T-cell (primary cell): Measurements from ENCODE around the gene ABCB1. TPM values are rescaled to one million over a fixed set of nuclear protein-coding genes. Genes with fewer than 3 reads are reported as not detected.

ENCODE experiments used
- ATAC-seq, 4 experiments: fragments of 200-7000 bp in 3 of 4; fragments of 150-1000 bp in 1 of 4; cut with Tn5 transposase; replicated peaks in 1 of 4; 1 replicate in 3 of 4; 2 replicates in 1 of 4; pipeline ENCODE4 v1.10.0; 2021; ENCODE audit warnings: moderate library complexity in 3 of 4, mild to moderate bottlenecking in 2 of 4, moderate number of reproducible peaks in 1 of 4
- CTCF ChIA-PET, 2 donors: fragments of 300-600 bp; sonication (Branson Sonifier 250); formaldehyde crosslinking; loops; one replicate each; lab custom pipeline; 2022; ENCODE audit warnings: antibody characterized with exemption in 2 of 2; lab: Charles Lee
- POLR2A ChIA-PET, 2 donors: fragments of 300-600 bp; sonication (Branson Sonifier 250); formaldehyde crosslinking; loops; one replicate each; lab custom pipeline; 2022; ENCODE audit warnings: antibody characterized with exemption in 2 of 2; lab: Charles Lee
- DNase-seq, 35 experiments: peaks; one replicate each; pipeline versions ENCODE4 v3.0.0 to v3.0.0-alpha.2; 2013 to 2023
- H3K27ac ChIP-seq: one replicate; pipeline ENCODE4 v1.5.1; 2013; ENCODE audit warnings: low read length
- H3K27me3 ChIP-seq, 2 experiments: replicated peaks in 1 of 2; 1 replicate in 1 of 2; 2 replicates in 1 of 2; pipeline versions ENCODE4 v1.6.1 to v1.7.0; 2013; ENCODE audit warnings: low read length in 1 of 2, mixed read lengths in 1 of 2; ENCODE audit not compliant: control insufficient read depth in 2 of 2, insufficient read depth in 2 of 2; ENCODE audit errors: extremely low read depth in 1 of 2
- H3K36me3 ChIP-seq, 2 donors: 1 replicate in 1 of 2; 2 replicates in 1 of 2; pipeline versions ENCODE4 v1.6.1 to v1.7.0; 2013; ENCODE audit warnings: low read length in 1 of 2; ENCODE audit not compliant: control insufficient read depth in 2 of 2, insufficient read depth in 1 of 2; ENCODE audit errors: extremely low read depth in 1 of 2
- H3K4me1 ChIP-seq, 2 experiments: 1 replicate in 1 of 2; 2 replicates in 1 of 2; pipeline versions ENCODE4 v1.6.1 to v1.7.0; 2013; ENCODE audit warnings: low read length in 2 of 2, mixed read lengths in 1 of 2; ENCODE audit not compliant: insufficient read depth in 2 of 2, control insufficient read depth in 1 of 2; ENCODE audit errors: extremely low read depth in 1 of 2
- H3K4me3 ChIP-seq, 2 donors: 1 replicate in 1 of 2; 2 replicates in 1 of 2; pipeline versions ENCODE4 v1.5.1 to v1.7.0; 2013; ENCODE audit warnings: mild to moderate bottlenecking in 2 of 2, low read length in 1 of 2, moderate library complexity in 1 of 2; ENCODE audit not compliant: control insufficient read depth in 1 of 2; ENCODE audit errors: extremely low read depth in 1 of 2
- H3K9me3 ChIP-seq: 2 replicates; pipeline ENCODE4 v1.7.0; 2013
- H3K27ac Mint-ChIP-seq, 2 donors: one replicate each; pipeline ENCODE4 v1.8.0; 2020 to 2021; ENCODE audit warnings: mild to moderate bottlenecking in 2 of 2, mixed read lengths in 2 of 2
- H3K27me3 Mint-ChIP-seq, 2 donors: one replicate each; pipeline ENCODE4 v1.8.0; 2021 to 2022; ENCODE audit warnings: mixed read lengths in 2 of 2
- H3K36me3 Mint-ChIP-seq: one replicate; pipeline ENCODE4 v1.8.0; 2021; ENCODE audit warnings: mixed read lengths
- H3K4me1 Mint-ChIP-seq, 3 donors: one replicate each; pipeline ENCODE4 v1.8.0; 2020 to 2022; ENCODE audit warnings: mixed read lengths in 3 of 3, mild to moderate bottlenecking in 1 of 3
- H3K4me3 Mint-ChIP-seq, 3 donors: one replicate each; pipeline ENCODE4 v1.8.0; 2020 to 2022; ENCODE audit warnings: mild to moderate bottlenecking in 3 of 3, mixed read lengths in 3 of 3, moderate library complexity in 3 of 3
- H3K9me3 Mint-ChIP-seq, 3 donors: one replicate each; pipeline ENCODE4 v1.8.0; 2020 to 2022; ENCODE audit warnings: mixed read lengths in 3 of 3
- WGBS: methylation state at CpG from one replicate; pipeline ENCODE4 v1.1.5; 2013; ENCODE audit warnings: missing lambda C conversion rate; ENCODE audit not compliant: insufficient coverage; 5-methylcytosine and 5-hydroxymethylcytosine counted together
- total RNA-seq, 35 experiments: library from RNA in 6 of 35; stranded (reverse) in 6 of 35; fragments of 120-200 nt in 1 of 35; gene quantifications; one replicate each; pipeline versions ENCODE4 v1.2.1 to v1.2.4 and lab custom pipeline; 2013 to 2026

Gene ABCB1
- total RNA-seq, 5 donors from 2014 or later (not counting 1 experiment from before 2014, with no cell fraction given) = 12.8 to 46.4 (median 25.2) TPM

DNA sequence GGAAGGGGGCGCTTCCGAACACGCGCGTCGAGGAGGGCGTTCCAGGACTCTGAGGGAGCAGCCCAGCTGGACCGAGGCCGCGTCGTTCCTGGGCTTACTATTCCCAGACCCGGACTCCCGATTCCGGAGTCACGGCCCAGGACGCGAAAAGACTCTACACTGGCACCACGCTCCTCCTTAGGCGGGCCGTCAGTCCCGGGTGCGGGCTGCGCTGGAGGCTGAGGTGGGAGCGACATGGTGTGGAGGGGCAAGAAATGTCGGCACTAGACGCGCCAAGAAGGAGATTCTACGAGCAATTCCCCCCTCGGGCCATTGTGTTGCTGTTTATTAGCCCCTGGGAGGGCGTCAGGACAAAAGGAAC is 26.9 kb upstream of the ABCB1 start:
- peaks cover 4 to 19% of the 10 kb centered on the region in 2 experiments for H3K27me3 ChIP-seq
- Mint-ChIP-seq H3K4me1 (peaks cover 11 to 14% (median 12%) of the 10 kb centered on the region in 3 donors), H3K27ac (no peak overlapping the region), H3K9me3 (no peaks in the 10 kb centered on the region), H3K4me3 (peak overlapping the region; percentile 76 to 89 (median 81)), H3K36me3 (no peaks in the 10 kb centered on the region), H3K27me3 (peaks cover 4 to 15% of the 10 kb centered on the region in 2 donors)
- CTCF ChIA-PET = interaction anchor here in 1 of 2 donors (1.3 kb wide), 1 partner anchor 27 kb away, joined by 3 read pairs; the partner anchor contains the start of gene ABCB1
- WGBS = 1% methylated on average over 28 of the region's 30 CpGs
- H3K4me1 ChIP-seq = peaks cover 3 to 17% of the 10 kb centered on the region in 2 experiments
- DNase-seq = peak in 5 of 35 experiments; percentile 1 to 16 (median 4)
- POLR2A ChIA-PET = no interaction called here
- H3K4me3 ChIP-seq = peak overlapping the region; percentile 73 to 90
- H3K27ac ChIP-seq = no peak overlapping the region
- H3K36me3 ChIP-seq = no peaks in the 10 kb centered on the region
- ATAC-seq = peak; percentile 6 to 26 (median 21)
- no peaks in the 10 kb centered on the region for H3K9me3 ChIP-seq

GRCh38 chr7:87625101-87625500 is 24.4 kb upstream of the ABCB1 start:
- H3K4me3 Mint-ChIP-seq = no peak overlapping the region
- no peak for ATAC-seq
- DNase-seq = no peak
- peaks cover 4 to 15% of the 10 kb centered on the region in 2 donors for H3K27me3 Mint-ChIP-seq
- no peaks in the 10 kb centered on the region for H3K36me3 Mint-ChIP-seq
- H3K27me3 ChIP-seq = peaks cover 4 to 17% of the 10 kb centered on the region in 2 experiments
- peaks cover 11 to 14% (median 12%) of the 10 kb centered on the region in 3 donors for H3K4me1 Mint-ChIP-seq
- POLR2A ChIA-PET = no interaction called here
- H3K27ac Mint-ChIP-seq = no peak overlapping the region
- H3K27ac ChIP-seq = no peak overlapping the region
- CTCF ChIA-PET = no interaction called here
- H3K4me3 ChIP-seq = no peak overlapping the region
- peaks cover 3 to 17% of the 10 kb centered on the region in 2 experiments for H3K4me1 ChIP-seq
- no peaks in the 10 kb centered on the region for H3K9me3 Mint-ChIP-seq
- no peaks in the 10 kb centered on the region for H3K9me3 ChIP-seq
- WGBS = 96% methylated on average over 8 of the region's 15 CpGs
- H3K36me3 ChIP-seq = no peaks in the 10 kb centered on the region

GRCh38 chr7:87624628-87625027 is 23.9 kb upstream of the ABCB1 start:
- 80% methylated on average over 1 of the region's 7 CpGs for WGBS
- Mint-ChIP-seq H3K9me3 (no peaks in the 10 kb centered on the region), H3K27me3 (peaks cover 4 to 14% of the 10 kb centered on the region in 2 donors), H3K4me1 (peaks cover 11 to 14% (median 12%) of the 10 kb centered on the region in 3 donors), H3K4me3 (no peak overlapping the region), H3K36me3 (no peaks in the 10 kb centered on the region), H3K27ac (no peak overlapping the region)
- H3K27ac ChIP-seq = no peak overlapping the region
- H3K27me3 ChIP-seq = peaks cover 2 to 15% of the 10 kb centered on the region in 2 experiments
- peaks cover 3 to 17% of the 10 kb centered on the region in 2 experiments for H3K4me1 ChIP-seq
- ChIA-PET CTCF (no interaction called here), POLR2A (interaction anchor here in 1 of 2 donors (0.6 kb wide), 1 partner anchor 59 kb away, joined by 4 read pairs; no protein-coding TSS in a partner anchor)
- no peak for DNase-seq
- H3K4me3 ChIP-seq = no peak overlapping the region
- no peak for ATAC-seq
- no peaks in the 10 kb centered on the region for H3K36me3 ChIP-seq
- no peaks in the 10 kb centered on the region for H3K9me3 ChIP-seq

DNA sequence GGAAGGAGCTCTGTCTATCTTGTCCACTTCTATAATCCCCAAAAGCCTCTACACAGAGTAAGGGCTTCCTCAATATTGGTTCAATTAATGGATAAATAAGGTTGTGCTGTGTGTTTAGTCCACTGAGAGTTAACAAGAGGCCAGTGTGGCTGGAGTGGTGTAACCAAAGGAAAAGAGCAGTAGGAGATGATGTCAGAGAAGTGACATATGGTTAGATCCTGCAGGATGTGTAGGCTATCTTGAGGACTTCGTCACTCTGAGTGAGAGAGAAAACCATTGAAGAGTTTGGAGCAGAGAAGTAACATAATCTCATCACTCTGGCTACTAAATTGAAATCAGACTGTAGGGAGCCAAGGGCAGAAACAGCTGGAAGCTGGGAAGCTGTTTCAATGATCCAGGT is 14.5 kb upstream of the ABCB1 start:
- Mint-ChIP-seq H3K4me3 (no peak overlapping the region), H3K4me1 (no peaks in the 10 kb centered on the region)
- CTCF ChIA-PET = interaction anchor here (0.6 to 1.9 kb wide), 2 partner anchors 15 to 431 kb away, joined by 3 to 6 read pairs; partner anchors contain the start of gene ABCB1 (in 1 of the 2)

GRCh38 chr7:87609916-87610315 is 9.2 kb upstream of the ABCB1 start:
- DNase-seq (no peak), ATAC-seq (no peak)
- no peaks in the 10 kb centered on the region for H3K9me3 Mint-ChIP-seq
- H3K4me1 Mint-ChIP-seq = no peaks in the 10 kb centered on the region
- H3K27me3 Mint-ChIP-seq = peaks cover 11 to 28% of the 10 kb centered on the region in 2 donors
- POLR2A ChIA-PET = interaction anchor here in 1 of 2 donors (0.6 kb wide), 1 partner anchor 136 kb away, joined by 3 read pairs; no protein-coding TSS in a partner anchor
- H3K4me3 Mint-ChIP-seq = no peak overlapping the region
- no peaks in the 10 kb centered on the region for H3K27me3 ChIP-seq
- H3K27ac ChIP-seq = no peak overlapping the region
- H3K4me3 ChIP-seq = no peak overlapping the region
- no peaks in the 10 kb centered on the region for H3K36me3 Mint-ChIP-seq
- CTCF ChIA-PET = interaction anchor here (0.5 to 0.6 kb wide), 2 partner anchors 277 to 506 kb away, joined by 3 to 7 read pairs; no protein-coding TSS in a partner anchor
- no peak overlapping the region for H3K27ac Mint-ChIP-seq
- whole genome bisulfite sequencing = no CpG with 5 or more reads among the region's 5 CpGs
- H3K9me3 ChIP-seq = no peaks in the 10 kb centered on the region
- no peaks in the 10 kb centered on the region for H3K4me1 ChIP-seq
- no peaks in the 10 kb centered on the region for H3K36me3 ChIP-seq

More for the DNA sequence above, 14.5 kb upstream of the ABCB1 start:
- Histone ChIP-seq H3K27me3 (no peaks in the 10 kb centered on the region), H3K36me3 (no peaks in the 10 kb centered on the region), H3K27ac (no peak overlapping the region), H3K9me3 (no peaks in the 10 kb centered on the region), H3K4me3 (no peak overlapping the region), H3K4me1 (no peaks in the 10 kb centered on the region)
- H3K36me3 Mint-ChIP-seq = no peaks in the 10 kb centered on the region
- H3K9me3 Mint-ChIP-seq = no peaks in the 10 kb centered on the region
- WGBS = no CpG with 5 or more reads among the region's 1 CpG
- H3K27ac Mint-ChIP-seq = no peak overlapping the region
- POLR2A ChIA-PET = no interaction called here
- no peak for DNase-seq
- no peak for ATAC-seq
- peaks cover 25 to 30% of the 10 kb centered on the region in 2 donors for H3K27me3 Mint-ChIP-seq

GRCh38 chr7:87608431-87608830 is 7.7 kb upstream of the ABCB1 start:
- H3K9me3 ChIP-seq = no peaks in the 10 kb centered on the region
- no peak overlapping the region for H3K27ac Mint-ChIP-seq
- ChIA-PET POLR2A (no interaction called here), CTCF (no interaction called here)
- H3K27ac ChIP-seq = no peak overlapping the region
- DNase-seq = no peak
- peaks cover 6 to 31% of the 10 kb centered on the region in 2 donors for H3K27me3 Mint-ChIP-seq
- H3K4me3 Mint-ChIP-seq = no peak overlapping the region
- H3K4me3 ChIP-seq = no peak overlapping the region
- H3K36me3 ChIP-seq = no peaks in the 10 kb centered on the region
- no peaks in the 10 kb centered on the region for H3K36me3 Mint-ChIP-seq
- no peaks in the 10 kb centered on the region for H3K4me1 ChIP-seq
- WGBS = no CpG with 5 or more reads among the region's 3 CpGs
- no peak for ATAC-seq
- H3K9me3 Mint-ChIP-seq = no peaks in the 10 kb centered on the region
- H3K27me3 ChIP-seq = no peaks in the 10 kb centered on the region
- no peaks in the 10 kb centered on the region for H3K4me1 Mint-ChIP-seq
